Small intestine (tissue), 7 donors: ENCODE measurements around the gene PARD3B. TPM values are rescaled to one million over a fixed set of nuclear protein-coding genes. Genes with fewer than 3 reads are reported as not detected.

Source experiments
- DNase-seq, 2 donors: peaks; one replicate each; pipeline versions ENCODE4 v3.0.0 to v3.0.0-alpha.2; 2013
- FAIRE-seq: peaks from 2 replicates; lab custom pipeline; 2012; peaks lifted over from hg19 to GRCh38; lab: Jason Lieb, UNC
- H3K27ac ChIP-seq, 3 donors: one replicate each; pipeline ENCODE4 v1.5.1; 2013; ENCODE audit warnings: low read length in 2 of 3, mild to moderate bottlenecking in 2 of 3, control low read depth in 1 of 3, inconsistent platforms in 1 of 3, low read depth in 1 of 3, moderate library complexity in 1 of 3
- H3K27me3 ChIP-seq, 3 donors: one replicate each; pipeline ENCODE4 v1.6.1; 2013; ENCODE audit warnings: low read length in 3 of 3, inconsistent platforms in 1 of 3; ENCODE audit not compliant: control insufficient read depth in 3 of 3, insufficient read depth in 3 of 3
- H3K36me3 ChIP-seq, 3 donors: one replicate each; pipeline ENCODE4 v1.6.1; 2013; ENCODE audit warnings: low read length in 3 of 3, inconsistent platforms in 1 of 3, low read depth in 1 of 3, mild to moderate bottlenecking in 1 of 3, moderate library complexity in 1 of 3; ENCODE audit not compliant: control insufficient read depth in 3 of 3, insufficient read depth in 2 of 3
- H3K4me1 ChIP-seq, 3 donors: one replicate each; pipeline ENCODE4 v1.6.1; 2013; ENCODE audit warnings: low read length in 2 of 3, inconsistent platforms in 1 of 3, low read depth in 1 of 3, mild to moderate bottlenecking in 1 of 3, moderate library complexity in 1 of 3; ENCODE audit not compliant: control insufficient read depth in 3 of 3, insufficient read depth in 2 of 3
- H3K4me3 ChIP-seq, 3 donors: one replicate each; pipeline ENCODE4 v1.5.1; 2013; ENCODE audit warnings: low read length in 3 of 3, control low read depth in 1 of 3, inconsistent platforms in 1 of 3, low read depth in 1 of 3, mild to moderate bottlenecking in 1 of 3, moderate library complexity in 1 of 3
- H3K9me3 ChIP-seq, 2 donors: one replicate each; pipeline ENCODE4 v1.6.1; 2013; ENCODE audit warnings: low read depth in 1 of 2, low read length in 1 of 2; ENCODE audit not compliant: control insufficient read depth in 2 of 2, insufficient read depth in 1 of 2
- WGBS, 3 donors: extraction: QIAGEN DNeasy Blood & Tissue Kit; methylation state at CpG; one replicate each; pipeline ENCODE4 v1.1.7; 2013; 5-methylcytosine and 5-hydroxymethylcytosine counted together
- polyA plus RNA-seq, 4 donors: library from polyadenylated mRNA; stranded (reverse) in 3 of 4; unstranded in 1 of 4; fragments of 200-250 nt in 3 of 4; fragments of 120-200 nt in 1 of 4; gene quantifications; one replicate each; pipeline versions ENCODE4 v1.2.1 to v1.2.3, GENCODE V29; 2013
- donor health status: healthy with polysubstance abuse.
- donor health status: control.
- donor health status: control.
- donor health status: Bipolar disorder and iron deficiency.
- donor health status: healthy.

PARD3B gene
- polyA plus RNA-seq, 4 donors = 2.8 to 10.7 (median 3.6) TPM

DNA sequence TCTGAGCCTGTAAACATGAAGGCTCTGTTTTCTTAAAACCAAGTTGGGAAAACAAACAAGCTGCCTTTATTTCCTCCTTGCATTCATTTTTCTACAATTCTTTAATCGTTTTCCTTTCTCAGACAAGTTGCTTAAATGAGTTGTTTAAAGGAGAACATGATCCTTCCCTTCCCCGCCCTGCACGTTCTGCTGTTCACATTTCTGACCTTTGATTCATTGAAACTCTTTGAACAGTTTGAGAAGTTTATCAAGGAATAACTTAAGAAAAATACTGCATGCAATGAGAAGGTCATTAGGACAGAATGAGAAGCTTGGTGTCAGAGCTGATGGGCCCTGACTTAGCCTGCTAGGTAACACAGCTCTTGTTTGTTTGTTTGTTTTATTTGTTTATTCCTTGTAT lies 181.6 kb downstream of the PARD3B start:
- FAIRE-seq = no peak

DNA sequence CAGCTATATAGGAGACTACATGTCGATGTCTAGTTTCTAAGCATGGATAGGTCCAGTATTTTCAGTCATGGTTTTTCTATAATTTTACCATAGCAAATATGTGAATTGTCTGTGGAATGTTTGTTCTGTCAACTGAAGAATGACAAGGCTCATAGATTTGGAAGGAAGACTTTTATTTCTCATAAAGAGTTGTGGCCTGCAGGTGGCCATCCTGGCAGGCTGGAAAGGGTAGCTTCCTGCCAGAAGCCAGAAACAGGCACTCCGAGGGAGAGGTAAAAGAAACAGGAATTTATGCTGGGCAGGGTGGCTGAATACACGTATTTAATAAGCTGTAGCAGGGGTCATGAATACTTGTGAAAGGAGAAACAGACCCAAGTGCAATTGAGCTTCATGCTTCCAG lies 182.1 kb downstream of the PARD3B start:
- Histone ChIP-seq H3K4me1 (peaks cover 0 to 6% (median 4%) of the 10 kb centered on the region in 3 donors), H3K9me3 (no peaks in the 10 kb centered on the region), H3K36me3 (no peaks in the 10 kb centered on the region), H3K4me3 (no peak overlapping the region), H3K27ac (no peak overlapping the region), H3K27me3 (no peaks in the 10 kb centered on the region)
- DNase-seq = no peak
- WGBS, 3 donors = 78 to 91% (median 84%) methylated on average over 3 of the region's 3 CpGs
- FAIRE-seq = no peak

More for the DNA sequence above, 181.6 kb downstream of the PARD3B start:
- no peaks in the 10 kb centered on the region for H3K9me3 ChIP-seq
- H3K36me3 ChIP-seq = no peaks in the 10 kb centered on the region
- peak; percentile 67 to 76 for DNase-seq
- WGBS, 3 donors = 24 to 67% (median 36%) methylated on average over 3 of the region's 3 CpGs
- no peak overlapping the region for H3K4me3 ChIP-seq
- H3K4me1 ChIP-seq = peaks cover 0 to 6% (median 4%) of the 10 kb centered on the region in 3 donors
- peak overlapping the region in 1 of 3 donors; percentile 10 for H3K27ac ChIP-seq
- no peaks in the 10 kb centered on the region for H3K27me3 ChIP-seq

DNA sequence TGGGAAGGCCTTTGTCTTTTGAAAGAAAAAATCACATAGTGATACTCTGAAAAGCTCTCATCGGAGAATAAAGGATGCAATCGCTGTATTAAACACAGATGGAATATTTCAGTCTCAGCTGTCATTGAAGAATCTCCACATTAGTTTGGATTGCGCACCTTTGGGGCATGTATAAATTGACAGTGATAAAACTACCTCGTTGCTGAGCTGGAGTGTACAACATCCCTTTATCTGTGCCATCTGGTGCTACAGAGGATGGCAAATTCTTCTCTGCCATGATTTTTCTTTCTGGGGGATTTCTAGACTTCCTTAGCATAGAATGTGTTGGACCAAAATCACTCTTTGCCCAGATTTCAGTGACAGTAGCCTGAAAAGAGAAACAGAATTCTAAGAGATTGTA lies 185.3 kb downstream of the PARD3B start:
- Histone ChIP-seq H3K4me1 (peaks cover 0 to 6% (median 4%) of the 10 kb centered on the region in 3 donors), H3K27me3 (no peaks in the 10 kb centered on the region), H3K36me3 (no peaks in the 10 kb centered on the region), H3K27ac (no peak overlapping the region), H3K4me3 (no peak overlapping the region), H3K9me3 (no peaks in the 10 kb centered on the region)
- 79 to 84% (median 81%) methylated on average over 4 of the region's 4 CpGs for WGBS, 3 donors
- DNase-seq = no peak
- no peak for FAIRE-seq

DNA sequence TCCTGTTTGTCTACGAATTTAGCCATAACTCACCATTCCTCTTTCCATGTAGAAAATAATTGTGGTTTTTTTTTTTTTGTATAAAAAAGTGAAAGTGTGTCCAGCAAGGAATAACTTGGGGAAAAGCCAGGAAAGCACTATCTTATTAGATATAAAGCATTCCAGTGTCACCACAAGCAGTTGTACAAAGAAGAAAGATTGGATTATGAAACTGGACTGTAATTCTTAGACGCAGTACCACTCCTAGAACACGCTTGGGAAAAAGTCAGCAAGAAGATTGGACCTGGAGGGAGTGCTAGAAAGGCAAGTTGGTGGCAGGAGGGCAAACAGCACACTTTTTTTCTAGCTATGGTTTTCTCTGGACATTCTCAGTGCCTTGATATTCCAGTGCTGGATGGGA lies 186.7 kb downstream of the PARD3B start:
- DNase-seq (no peak), FAIRE-seq (no peak)
- no peaks in the 10 kb centered on the region for H3K36me3 ChIP-seq
- no peak overlapping the region for H3K27ac ChIP-seq
- 20 to 49% (median 29%) methylated on average over 3 of the region's 3 CpGs for WGBS, 3 donors
- no peaks in the 10 kb centered on the region for H3K9me3 ChIP-seq
- no peaks in the 10 kb centered on the region for H3K27me3 ChIP-seq
- no peak overlapping the region for H3K4me3 ChIP-seq
- H3K4me1 ChIP-seq = no peaks in the 10 kb centered on the region

DNA sequence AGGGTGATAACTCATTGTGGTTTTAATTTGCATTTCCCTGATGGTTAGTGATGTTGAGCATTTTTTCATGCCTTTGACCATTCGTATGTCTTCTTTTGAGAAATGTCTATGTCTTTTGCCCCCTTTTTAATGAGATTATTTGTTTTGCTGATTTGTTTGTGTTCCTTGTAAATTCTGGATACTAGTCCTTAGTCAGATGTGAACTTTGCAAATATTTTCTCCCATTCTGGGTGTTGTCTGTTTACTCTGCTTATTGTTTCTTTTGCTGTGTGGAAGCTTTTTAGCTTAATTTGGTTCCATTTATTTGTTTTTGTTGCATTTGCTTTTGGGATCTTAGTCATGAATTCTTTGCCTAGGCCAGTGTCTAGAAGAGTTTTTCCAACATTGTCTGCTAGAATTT lies 192.0 kb downstream of the PARD3B start:
- no peaks in the 10 kb centered on the region for H3K4me1 ChIP-seq
- no peak overlapping the region for H3K4me3 ChIP-seq
- FAIRE-seq (no peak), DNase-seq (no peak)
- H3K27me3 ChIP-seq = no peaks in the 10 kb centered on the region
- H3K36me3 ChIP-seq = no peaks in the 10 kb centered on the region
- no peak overlapping the region for H3K27ac ChIP-seq
- WGBS, 3 donors = 88 to 92% (median 90%) methylated on average over 1 of the region's 1 CpG
- peaks cover 3 to 11% of the 10 kb centered on the region in 2 donors for H3K9me3 ChIP-seq

DNA sequence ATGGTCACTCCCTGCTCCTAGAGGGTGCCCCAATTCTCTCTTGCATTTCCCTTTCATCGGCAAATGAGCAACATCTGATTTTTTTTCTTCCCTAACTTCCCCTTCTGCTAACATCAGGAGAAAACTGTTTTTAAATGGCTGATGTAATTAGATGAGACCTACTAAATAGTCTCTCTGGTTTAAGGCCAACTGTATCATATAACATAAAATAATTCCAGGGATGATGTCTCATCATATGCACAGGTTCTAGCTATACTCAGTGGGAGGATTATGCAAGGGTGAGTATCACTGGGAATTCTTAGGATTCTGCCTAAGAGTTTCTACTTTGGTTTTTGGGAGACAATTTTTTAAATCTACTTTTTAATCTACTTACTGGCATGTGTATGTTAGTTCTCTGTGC lies 193.4 kb downstream of the PARD3B start:
- Histone ChIP-seq H3K9me3 (peaks cover 3 to 11% of the 10 kb centered on the region in 2 donors), H3K4me3 (no peak overlapping the region), H3K36me3 (no peaks in the 10 kb centered on the region), H3K27me3 (no peaks in the 10 kb centered on the region), H3K27ac (no peak overlapping the region), H3K4me1 (peaks cover 0 to 4% (median 0%) of the 10 kb centered on the region in 3 donors)
- FAIRE-seq = no peak
- no peak for DNase-seq
- WGBS, 3 donors = 85 to 96% (median 93%) methylated on average over 1 of the region's 1 CpG

DNA sequence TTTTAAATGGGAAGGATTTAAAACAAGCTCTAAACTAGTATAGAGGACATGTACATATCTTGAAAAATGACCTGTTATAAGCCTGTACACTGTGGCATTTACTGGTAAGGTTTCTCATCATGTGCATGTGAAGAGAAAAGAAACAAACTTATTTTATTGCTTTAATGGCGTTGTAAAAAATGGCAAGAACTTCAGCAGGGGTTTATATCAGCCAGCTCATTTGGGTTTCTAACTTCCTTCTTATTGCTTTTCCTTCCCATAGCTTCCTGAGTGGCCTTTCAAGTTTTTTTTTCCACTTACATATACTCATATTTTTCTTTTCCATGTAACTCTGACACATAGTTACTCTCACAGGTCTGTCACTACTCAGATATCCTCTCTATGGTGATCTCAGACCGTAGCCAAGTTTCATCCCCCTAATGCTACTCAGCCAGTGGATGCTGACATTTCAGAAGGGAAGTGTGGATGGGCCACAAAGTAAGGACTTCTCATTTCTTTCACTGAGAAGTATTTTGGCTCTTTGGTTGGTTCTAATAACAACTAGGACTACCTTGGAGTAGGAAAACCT lies 198.2 kb downstream of the PARD3B start:
- DNase-seq (peak in 1 of 2 donors; percentile 40), FAIRE-seq (no peak)
- H3K27ac ChIP-seq = peak overlapping the region in 1 of 3 donors; percentile 17
- no peaks in the 10 kb centered on the region for H3K27me3 ChIP-seq
- WGBS, 3 donors = 36 to 49% (median 49%) methylated on average over 2 of the region's 2 CpGs
- H3K4me1 ChIP-seq = peaks cover 0 to 5% (median 0%) of the 10 kb centered on the region in 3 donors
- no peak overlapping the region for H3K4me3 ChIP-seq
- H3K36me3 ChIP-seq = no peaks in the 10 kb centered on the region
- peaks cover 3 to 11% of the 10 kb centered on the region in 2 donors for H3K9me3 ChIP-seq

DNA sequence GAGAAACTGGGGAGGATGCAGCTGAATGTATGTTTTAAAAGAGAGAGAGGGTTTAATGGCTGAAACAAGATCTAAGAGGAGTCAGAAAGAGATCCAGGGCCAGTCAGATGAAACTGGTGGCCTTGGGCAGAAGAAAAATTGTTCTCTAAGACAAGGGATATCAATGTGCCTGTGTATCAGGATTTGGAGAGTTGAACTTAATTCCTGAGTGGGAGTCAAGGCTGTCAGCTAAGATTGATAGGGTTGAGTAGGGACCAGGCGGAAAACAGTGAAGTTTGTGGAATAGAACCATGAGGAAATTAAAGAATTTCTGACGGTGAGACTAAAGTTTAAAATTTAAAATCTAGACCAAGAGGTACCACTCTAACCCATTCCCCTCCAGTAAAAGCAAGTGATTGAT lies 199.2 kb downstream of the PARD3B start:
- Histone ChIP-seq H3K4me3 (no peak overlapping the region), H3K36me3 (no peaks in the 10 kb centered on the region), H3K27me3 (no peaks in the 10 kb centered on the region), H3K27ac (no peak overlapping the region), H3K9me3 (peaks cover 3 to 11% of the 10 kb centered on the region in 2 donors), H3K4me1 (peaks cover 0 to 5% (median 0%) of the 10 kb centered on the region in 3 donors)
- FAIRE-seq = no peak
- WGBS, 3 donors = 91 to 99% (median 96%) methylated on average over 2 of the region's 2 CpGs
- no peak for DNase-seq

DNA sequence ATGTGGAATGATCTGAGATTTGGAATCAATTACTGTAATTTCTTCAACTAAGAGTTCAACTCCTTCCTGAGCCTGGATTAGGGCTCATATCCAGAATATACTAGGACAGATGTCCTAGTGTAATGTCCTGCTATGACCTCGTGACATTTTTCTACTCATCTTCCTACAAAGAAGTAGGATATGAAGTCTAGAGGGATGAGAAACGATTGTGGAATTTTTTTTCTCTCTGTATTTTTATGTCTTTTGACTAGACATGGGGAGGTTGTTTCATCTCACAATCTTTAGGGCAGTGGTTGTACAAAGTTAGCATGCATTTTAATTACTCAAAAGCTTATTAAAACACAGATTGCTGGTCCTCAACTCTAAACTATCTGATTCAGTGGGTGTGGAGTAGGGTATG lies 203.0 kb downstream of the PARD3B start:
- peaks cover 0 to 5% (median 0%) of the 10 kb centered on the region in 3 donors for H3K4me1 ChIP-seq
- H3K4me3 ChIP-seq = no peak overlapping the region
- FAIRE-seq (no peak), DNase-seq (no peak)
- no peaks in the 10 kb centered on the region for H3K27me3 ChIP-seq
- no peaks in the 10 kb centered on the region for H3K36me3 ChIP-seq
- 71 to 88% (median 74%) methylated on average over 2 of the region's 2 CpGs for WGBS, 3 donors
- H3K27ac ChIP-seq = no peak overlapping the region
- H3K9me3 ChIP-seq = no peaks in the 10 kb centered on the region
